NCI-H2196 (cell line): ENCODE measurements around the gene JAKMIP1.
"Not testable (repeated sequence)": the region's sequence is repeated elsewhere in the genome, so short reads cannot be mapped to it uniquely, and the experiment has no call there.

ENCODE experiments used
- DNase-seq: peaks from one replicate; lab custom pipeline; 2025; ENCODE audit not compliant: unreplicated experiment; lab: John Stamatoyannopoulos, UW

The JAKMIP1 gene

DNA sequence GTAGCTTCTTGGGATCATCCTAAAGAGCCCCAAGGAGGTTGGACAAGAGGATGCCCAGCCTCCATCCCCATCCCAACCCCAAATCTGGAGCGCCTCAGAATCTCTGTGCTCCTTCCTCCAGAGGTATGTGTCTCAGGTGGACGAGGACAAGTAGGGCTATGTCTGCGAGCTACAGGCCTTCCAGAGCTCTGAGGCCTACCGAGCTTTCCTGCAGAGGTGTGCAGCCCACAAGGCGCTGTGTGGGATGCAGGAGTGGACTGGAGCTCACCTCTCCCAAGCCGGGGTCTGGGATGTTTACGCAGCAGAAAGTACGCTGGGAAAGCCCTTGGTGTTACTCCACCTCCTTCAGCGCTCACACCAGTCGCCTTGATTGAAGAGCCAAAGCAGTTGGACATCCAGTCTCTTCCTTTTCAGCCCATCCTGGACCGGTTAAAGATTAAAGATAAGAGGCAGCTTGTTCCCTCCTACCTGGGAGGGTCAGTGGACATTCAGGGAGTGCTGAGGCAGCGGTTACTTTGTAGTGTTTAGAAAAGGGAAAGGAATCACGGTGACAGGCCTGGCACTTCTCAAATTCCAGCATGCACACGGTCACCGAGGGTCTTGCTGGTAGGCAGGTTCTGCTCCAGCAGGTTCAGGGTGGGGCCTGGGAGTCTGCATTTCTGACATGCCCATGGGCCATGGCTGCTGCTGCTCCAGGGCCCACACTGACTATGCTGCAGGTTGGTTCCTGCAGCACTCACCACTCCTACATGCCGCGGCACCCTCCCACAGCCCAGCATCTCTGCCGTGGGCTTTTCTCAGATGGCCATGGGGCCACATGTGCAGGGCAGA lies 29.5 kb upstream of the JAKMIP1 start:
- DNase-seq, result no peak

GRCh38 chr4:6229095-6229494 lies 28.7 kb upstream of the JAKMIP1 start:
- peak; percentile 82 for DNase-seq

GRCh38 chr4:6228158-6229067 lies 28.1 kb upstream of the JAKMIP1 start:
- no peak for DNase-seq

DNA sequence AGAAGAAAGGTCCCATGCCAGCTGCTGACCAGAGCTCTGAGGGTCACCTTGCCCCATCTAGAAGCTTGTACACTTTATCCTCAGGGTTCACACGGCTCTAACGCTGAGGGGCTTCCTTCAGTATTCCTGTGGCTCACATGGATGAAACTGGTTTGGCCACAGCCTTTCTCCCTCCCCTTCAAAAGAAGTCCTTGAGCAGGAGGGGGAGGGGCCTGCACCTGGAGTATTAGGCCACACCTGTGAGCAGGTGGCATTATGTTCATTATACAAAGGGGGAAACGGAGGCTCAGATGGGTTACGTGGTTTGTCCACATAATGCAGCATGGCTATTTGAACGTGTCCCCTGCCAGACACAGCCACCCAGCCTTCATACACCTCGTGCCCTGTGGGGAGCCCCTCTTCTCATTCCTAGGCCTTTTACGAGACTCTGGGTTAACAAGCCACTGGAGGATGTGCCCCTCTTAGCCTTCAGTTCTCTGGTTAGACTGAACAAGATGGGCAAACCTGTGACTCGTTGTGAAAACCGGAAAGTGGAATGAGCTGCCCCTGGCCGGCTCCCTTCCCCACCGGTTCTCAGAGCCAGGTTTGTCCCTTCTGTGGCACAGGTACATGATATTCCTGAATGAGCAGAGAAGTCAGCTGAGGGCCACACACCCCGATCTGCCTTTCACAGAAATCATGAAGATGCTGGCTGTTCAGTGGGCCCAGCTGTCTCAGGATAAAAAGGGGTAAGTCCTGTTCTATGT lies 27.2 kb upstream of the JAKMIP1 start:
- DNase-seq, result peak; percentile 8

DNA sequence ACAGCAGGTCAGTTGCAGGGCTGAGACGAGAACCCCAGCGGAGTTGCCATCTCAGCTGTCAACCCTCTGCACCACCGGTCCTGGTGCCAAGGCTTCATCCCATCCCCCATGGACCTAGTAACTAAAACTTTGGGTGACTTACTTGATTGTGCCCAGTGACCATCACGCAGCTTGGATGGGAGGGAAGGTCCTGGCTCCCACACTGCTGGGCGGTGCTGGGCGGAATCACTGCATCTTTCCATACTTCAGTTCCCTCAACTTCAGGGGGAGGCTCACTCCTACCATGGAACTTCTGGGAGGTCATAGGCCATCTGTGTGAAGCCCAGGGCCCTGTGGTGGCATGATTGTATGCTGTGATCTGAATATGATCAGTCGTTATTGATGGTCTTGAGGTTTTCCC lies 26.2 kb upstream of the JAKMIP1 start:
- DNase-seq, result no peak

GRCh38 chr4:6225469-6225868 lies 25.1 kb upstream of the JAKMIP1 start:
- no peak for DNase-seq

DNA sequence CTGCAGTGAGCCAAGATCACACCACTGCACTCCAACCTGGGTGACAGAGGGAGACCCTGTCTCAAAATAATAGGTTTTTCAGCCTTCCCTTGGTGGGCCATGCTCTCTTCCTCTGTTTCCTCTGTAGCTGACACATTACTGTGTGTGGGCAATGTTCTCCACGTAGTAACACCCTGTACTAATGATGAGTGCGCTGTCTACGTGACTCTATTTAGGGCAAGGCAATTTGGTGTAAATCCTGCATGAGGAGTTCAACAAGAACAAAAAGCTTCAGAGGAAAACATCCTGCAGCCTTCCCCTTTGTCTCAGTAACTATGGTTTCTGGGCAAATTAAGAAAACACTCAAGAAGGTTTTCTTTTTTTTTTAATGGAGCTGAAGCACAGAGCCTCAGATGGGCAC lies 24.4 kb upstream of the JAKMIP1 start:
- no peak for DNase-seq

DNA sequence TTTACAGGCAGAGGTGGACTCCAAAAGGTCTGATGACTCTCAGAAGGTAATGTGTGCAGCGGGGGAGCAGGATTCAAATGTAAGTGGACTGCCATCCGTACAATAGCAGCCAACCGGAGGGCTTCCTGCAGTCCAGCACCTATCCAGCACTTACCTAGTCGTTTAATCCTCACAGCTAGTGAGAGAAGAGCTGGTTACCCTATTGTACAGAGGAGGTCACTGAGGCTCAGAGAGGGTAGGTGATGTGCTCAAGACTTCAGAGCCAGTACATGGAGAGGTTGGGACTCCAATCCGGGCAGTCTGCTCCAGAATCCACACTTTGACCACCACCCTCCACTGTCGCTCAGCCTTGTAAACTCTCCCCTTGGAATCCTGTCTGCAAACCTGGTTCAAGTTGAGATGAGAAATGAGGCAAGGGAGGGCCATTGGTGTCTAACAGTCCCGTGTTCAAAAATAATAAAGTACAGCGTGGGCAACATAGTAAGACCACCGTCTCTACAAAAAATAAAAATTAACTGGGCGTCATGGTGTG lies 22.5 kb upstream of the JAKMIP1 start:
- peak; percentile 8 for DNase-seq

- peak; percentile 43 for DNase-seq
These were observed 21.8 kb upstream of the JAKMIP1 start for GRCh38 chr4:6221851-6222760.

GRCh38 chr4:6221301-6221850 lies 21.0 kb upstream of the JAKMIP1 start:
- DNase-seq, result no peak

DNA sequence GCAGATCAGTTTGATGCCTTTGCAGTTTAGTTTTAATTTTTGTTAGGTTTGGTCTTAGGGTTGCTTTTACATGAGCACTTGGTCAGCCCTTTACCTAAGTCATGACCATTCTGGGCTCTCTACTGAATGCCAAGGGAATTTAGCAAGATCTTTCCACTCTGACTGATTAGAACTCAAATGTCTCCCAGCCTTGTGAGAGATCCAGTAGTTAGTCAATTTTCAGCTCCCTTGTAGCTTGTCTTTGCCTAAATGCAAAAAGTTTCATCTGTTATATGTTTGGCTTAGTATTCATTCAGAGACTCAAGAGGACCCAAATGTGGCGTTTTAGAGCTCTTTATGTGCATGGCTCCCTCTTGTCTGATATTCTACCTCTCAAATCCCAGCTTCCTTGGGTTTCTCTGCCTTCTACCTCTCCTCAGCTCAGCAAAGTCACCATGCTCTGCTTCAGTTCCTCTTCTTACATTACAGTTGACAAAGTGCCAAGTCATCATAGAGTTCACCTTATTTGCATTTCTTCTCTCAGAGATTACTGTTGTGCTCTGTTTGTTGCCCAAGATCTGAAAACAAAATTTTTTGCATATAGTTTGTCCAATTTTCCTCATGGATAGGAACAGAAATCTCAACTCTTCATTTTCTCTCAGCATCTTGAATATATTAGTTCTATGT lies 17.5 kb upstream of the JAKMIP1 start:
- peak; percentile 15 for DNase-seq

DNA sequence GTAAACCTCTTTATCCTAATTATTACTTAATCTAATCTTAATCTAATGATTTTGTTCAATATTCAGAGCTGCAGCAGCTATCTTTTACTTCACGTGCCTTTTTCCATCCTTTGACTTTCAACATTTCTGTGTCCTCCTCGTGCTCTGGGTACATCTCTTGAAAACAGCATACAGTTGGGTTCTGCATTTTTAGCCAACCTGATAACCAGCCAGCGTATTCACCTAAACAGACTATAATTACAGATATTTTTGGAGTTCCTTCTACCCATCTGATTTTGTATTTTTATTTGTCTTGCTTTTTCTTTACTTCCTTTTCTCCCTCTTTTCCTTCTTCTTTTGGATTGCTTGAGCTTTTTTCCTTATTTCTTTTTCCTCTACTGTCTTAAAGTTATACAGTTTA lies 16.2 kb upstream of the JAKMIP1 start:
- no peak for DNase-seq

DNA sequence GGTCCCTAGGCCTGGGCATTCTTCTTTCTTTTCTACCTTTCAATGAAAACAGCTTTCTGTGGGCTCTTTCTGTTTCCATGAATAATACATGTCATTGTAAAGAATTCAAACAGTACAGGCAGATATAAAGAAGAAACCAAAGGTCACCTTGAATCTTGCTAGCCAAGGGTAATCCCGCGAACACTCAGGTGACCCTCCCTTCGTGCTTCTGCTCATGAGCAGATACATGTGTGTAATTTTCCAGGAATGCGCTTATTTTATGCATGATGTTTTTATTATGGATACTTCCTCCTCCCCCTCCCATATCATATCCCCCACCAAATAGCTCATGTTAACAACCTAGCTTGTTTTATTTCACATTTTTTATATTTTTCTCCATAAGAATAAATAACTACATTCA lies 9.6 kb upstream of the JAKMIP1 start:
- DNase-seq, result no peak

DNA sequence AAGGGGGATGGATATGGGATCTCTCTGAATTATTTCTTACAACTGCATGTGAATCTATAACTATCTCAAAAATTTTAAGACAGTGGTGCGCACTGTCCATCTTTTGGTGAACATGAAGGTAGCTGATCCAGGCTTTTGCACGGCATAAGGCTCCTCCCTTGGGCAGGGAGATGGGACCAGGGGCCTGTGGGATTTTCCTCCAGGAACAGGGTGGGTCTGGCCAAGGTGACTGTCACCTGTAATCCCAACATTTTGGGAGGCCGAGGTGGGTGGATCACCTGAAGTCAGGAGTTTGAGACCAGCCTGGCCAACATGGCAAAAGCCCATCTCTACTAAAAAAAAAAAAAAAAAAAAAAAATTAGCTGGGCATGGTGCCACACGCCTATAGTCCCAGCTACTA lies 8.9 kb upstream of the JAKMIP1 start:
- not testable (repeated sequence) for DNase-seq

- DNase-seq, result no peak
These were observed 8.1 kb upstream of the JAKMIP1 start for GRCh38 chr4:6208416-6208815.

DNA sequence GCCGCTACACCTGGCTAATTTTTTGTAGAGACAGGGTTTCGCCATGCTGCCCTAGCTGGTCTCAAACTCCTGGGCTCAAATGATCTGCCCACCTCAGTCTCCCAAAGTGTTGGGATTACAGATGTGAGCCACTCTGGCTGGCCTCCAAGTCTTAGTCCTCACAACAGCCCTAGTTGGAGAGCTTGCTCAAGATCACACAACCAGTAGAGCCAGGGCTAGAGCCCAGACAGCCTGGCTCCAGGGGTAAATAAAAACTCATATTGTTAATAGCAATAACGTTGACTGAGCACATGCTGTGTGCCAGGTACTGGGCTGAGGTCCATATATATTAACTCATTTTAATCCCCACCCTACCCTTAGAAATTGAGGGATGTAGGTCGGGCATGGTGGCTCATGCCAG lies 7.3 kb upstream of the JAKMIP1 start:
- DNase-seq, result peak; percentile 60

- DNase-seq, result no peak
These were observed 6.5 kb upstream of the JAKMIP1 start for GRCh38 chr4:6206771-6207290.

DNA sequence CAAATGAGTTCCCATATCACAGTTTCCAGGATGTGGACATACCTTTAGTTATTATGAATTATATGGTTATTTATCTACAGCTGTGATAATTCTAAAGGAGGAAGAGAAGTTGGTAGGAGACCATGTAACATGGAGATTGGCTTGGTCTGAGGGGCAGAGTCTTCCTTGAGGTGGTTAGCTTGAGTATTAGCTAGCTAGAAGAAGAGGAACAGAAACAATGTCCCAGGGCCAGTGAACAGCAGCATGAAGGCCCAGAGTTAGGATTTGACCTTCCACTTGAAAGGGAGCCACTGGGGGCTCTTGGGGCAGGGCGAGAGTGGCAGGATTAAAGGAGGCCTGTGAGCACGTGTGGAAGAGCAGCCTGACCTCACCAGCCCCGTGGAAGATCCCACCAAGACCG lies 5.6 kb upstream of the JAKMIP1 start:
- no peak for DNase-seq

GRCh38 chr4:6205567-6205931 lies 5.2 kb upstream of the JAKMIP1 start:
- no peak for DNase-seq
